ENCODE data around the gene TMEM101.

The TMEM101 gene

DNA sequence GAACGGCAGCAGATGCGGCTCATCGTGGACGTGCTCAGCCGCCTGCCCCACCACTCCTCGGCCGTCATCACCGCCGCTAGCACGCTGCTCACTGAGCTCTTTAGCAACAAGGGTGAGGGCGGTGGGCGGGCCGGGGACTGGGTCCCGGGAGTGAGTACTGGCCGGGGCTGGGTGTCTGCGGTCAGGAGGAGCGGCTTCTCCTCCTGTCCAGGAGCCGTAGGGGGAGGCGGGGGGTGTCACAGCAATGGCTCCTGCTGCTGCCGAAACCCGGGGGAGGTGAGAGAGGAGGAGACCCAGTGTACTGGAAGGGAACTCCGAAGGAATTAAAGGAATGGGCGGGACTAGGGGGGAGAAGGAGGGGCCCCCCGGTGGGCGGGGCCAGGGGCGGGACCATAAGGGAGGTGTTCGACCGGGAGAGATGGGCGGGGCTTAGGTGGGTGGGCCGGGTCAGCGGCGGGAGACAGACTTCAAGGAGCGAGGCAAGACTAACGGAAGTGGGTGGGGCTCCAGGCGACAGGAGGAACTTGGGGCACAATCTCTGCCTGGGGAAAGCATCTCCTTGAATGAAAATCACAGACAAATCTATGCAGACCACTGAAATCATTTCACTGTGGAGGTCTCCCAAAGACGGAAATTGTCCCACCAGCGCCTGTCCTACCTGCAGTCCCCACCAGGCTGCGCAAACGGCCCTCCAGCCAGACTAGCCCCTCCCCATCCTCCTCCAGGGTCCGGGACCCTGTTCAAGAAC lies 8.0 kb downstream of the TMEM101 start:
- H3K4me3 ChIP-seq (IDR thresholded peaks at IDR 0.05; ENCODE audit: insufficient read depth, low read depth, low read length) = no peak overlapping the region
- peaks cover 9% of the 10 kb centered on the region for H3K27me3 ChIP-seq (ENCODE audit: insufficient read depth, low read depth)
- peak overlapping the region; percentile 98 for H2AFZ ChIP-seq (ENCODE audit: low read depth)
- peak overlapping the region; percentile 25; the same call in 1 of the 2 replicates for H3K9ac ChIP-seq
- H4K20me1 ChIP-seq (ENCODE audit: insufficient read depth) = no peaks in the 10 kb centered on the region
- TF ChIP-seq, protein P1, sequence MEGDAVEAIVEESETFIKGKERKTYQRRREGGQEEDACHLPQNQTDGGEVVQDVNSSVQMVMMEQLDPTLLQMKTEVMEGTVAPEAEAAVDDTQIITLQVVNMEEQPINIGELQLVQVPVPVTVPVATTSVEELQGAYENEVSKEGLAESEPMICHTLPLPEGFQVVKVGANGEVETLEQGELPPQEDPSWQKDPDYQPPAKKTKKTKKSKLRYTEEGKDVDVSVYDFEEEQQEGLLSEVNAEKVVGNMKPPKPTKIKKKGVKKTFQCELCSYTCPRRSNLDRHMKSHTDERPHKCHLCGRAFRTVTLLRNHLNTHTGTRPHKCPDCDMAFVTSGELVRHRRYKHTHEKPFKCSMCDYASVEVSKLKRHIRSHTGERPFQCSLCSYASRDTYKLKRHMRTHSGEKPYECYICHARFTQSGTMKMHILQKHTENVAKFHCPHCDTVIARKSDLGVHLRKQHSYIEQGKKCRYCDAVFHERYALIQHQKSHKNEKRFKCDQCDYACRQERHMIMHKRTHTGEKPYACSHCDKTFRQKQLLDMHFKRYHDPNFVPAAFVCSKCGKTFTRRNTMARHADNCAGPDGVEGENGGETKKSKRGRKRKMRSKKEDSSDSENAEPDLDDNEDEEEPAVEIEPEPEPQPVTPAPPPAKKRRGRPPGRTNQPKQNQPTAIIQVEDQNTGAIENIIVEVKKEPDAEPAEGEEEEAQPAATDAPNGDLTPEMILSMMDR (conservative IDR thresholded peaks at IDR 0.05; ENCODE audit: low read depth, low read length) = 0 out of 2 replicates have a peak, but pooled peaks have one; percentile 36
- no peak overlapping the region for H3K27ac ChIP-seq
- H3K79me2 ChIP-seq (ENCODE audit: insufficient read depth, low read depth) = no peaks in the 10 kb centered on the region
- no peaks in the 10 kb centered on the region for H3K36me3 ChIP-seq (ENCODE audit: insufficient read depth)
- H3K4me2 ChIP-seq = peak overlapping the region; percentile 97
- H3K4me1 ChIP-seq (ENCODE audit: low read depth, poor library complexity, severe bottlenecking) = peaks cover 28% of the 10 kb centered on the region

DNA sequence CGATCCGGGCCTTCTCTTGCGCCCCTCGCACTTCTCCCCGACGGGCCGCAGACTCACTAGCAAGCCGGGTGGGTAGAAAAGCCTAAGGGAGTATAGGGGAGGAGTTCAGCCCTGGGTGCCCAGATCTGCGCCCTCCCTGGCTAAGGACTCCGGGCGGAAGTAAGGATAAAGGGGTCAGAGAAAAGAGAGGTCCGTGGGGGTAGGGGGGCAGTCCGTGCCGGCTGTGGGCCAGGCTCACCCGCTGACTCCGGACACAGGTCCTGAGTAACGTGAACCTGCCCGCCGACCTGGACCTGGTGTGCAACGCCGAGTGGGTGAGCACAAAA lies 8.5 kb downstream of the TMEM101 start:
- TF ChIP-seq, protein P1 (conservative IDR thresholded peaks at IDR 0.05; ENCODE audit: low read depth, low read length) = no peak
- no peak overlapping the region for H3K4me3 ChIP-seq (IDR thresholded peaks at IDR 0.05; ENCODE audit: insufficient read depth, low read depth, low read length)
- no peak overlapping the region for H3K27ac ChIP-seq
- no peak overlapping the region for H3K9ac ChIP-seq
- no peaks in the 10 kb centered on the region for H3K36me3 ChIP-seq (ENCODE audit: insufficient read depth)
- peaks cover 24% of the 10 kb centered on the region for H3K4me1 ChIP-seq (ENCODE audit: low read depth, poor library complexity, severe bottlenecking)
- no peaks in the 10 kb centered on the region for H3K79me2 ChIP-seq (ENCODE audit: insufficient read depth, low read depth)
- H4K20me1 ChIP-seq (ENCODE audit: insufficient read depth) = no peaks in the 10 kb centered on the region
- H2AFZ ChIP-seq (ENCODE audit: low read depth) = peak overlapping the region; percentile 98
- peaks cover 9% of the 10 kb centered on the region for H3K27me3 ChIP-seq (ENCODE audit: insufficient read depth, low read depth)
- H3K4me2 ChIP-seq = peak overlapping the region; percentile 97

DNA sequence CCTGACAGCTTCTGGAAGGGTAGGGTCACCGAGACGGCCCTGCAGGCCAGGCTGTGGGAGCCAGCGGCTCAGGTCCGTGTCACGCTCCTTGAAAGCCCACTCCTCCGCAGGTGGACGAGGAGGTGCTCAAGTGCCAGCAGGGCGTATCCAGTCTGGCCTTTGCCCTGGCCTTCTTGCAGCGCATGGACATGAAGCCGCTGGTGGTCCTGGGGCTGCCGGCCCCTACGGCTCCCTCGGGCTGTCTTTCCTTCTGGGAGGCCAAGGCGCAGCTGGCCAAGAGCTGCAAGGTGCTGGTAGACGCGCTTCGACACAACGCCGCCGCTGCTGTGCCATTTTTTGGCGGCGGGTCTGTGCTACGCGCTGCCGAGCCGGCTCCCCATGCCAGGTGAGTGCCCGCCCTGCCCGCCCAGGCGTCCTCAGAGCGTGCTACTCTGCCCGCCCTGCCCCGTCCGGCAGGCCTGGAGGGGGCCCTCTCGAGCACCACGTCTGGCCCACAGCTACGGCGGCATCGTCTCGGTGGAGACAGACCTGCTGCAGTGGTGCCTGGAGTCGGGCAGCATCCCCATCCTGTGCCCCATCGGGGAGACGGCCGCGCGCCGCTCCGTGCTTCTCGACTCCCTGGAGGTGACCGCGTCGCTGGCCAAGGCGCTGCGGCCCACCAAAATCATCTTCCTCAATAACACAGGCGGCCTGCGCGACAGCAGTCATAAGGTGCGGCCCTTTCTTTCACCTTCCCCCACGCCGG lies 9.1 kb downstream of the TMEM101 start:
- Histone ChIP-seq H3K27ac (no peak overlapping the region), H3K27me3 (ENCODE audit: insufficient read depth, low read depth) (peaks cover 9% of the 10 kb centered on the region), H3K4me2 (peak overlapping the region; percentile 97), H4K20me1 (ENCODE audit: insufficient read depth) (no peaks in the 10 kb centered on the region), H2AFZ (ENCODE audit: low read depth) (peak overlapping the region; percentile 98; the same call in 1 of the 2 replicates), H3K36me3 (ENCODE audit: insufficient read depth) (no peaks in the 10 kb centered on the region), H3K79me2 (ENCODE audit: insufficient read depth, low read depth) (no peaks in the 10 kb centered on the region), H3K9ac (no peak overlapping the region), H3K4me3 (IDR thresholded peaks at IDR 0.05; ENCODE audit: insufficient read depth, low read depth, low read length) (no peak overlapping the region), H3K4me1 (ENCODE audit: low read depth, poor library complexity, severe bottlenecking) (peaks cover 18% of the 10 kb centered on the region)
- TF ChIP-seq, protein P1 (conservative IDR thresholded peaks at IDR 0.05; ENCODE audit: low read depth, low read length) = no peak

DNA sequence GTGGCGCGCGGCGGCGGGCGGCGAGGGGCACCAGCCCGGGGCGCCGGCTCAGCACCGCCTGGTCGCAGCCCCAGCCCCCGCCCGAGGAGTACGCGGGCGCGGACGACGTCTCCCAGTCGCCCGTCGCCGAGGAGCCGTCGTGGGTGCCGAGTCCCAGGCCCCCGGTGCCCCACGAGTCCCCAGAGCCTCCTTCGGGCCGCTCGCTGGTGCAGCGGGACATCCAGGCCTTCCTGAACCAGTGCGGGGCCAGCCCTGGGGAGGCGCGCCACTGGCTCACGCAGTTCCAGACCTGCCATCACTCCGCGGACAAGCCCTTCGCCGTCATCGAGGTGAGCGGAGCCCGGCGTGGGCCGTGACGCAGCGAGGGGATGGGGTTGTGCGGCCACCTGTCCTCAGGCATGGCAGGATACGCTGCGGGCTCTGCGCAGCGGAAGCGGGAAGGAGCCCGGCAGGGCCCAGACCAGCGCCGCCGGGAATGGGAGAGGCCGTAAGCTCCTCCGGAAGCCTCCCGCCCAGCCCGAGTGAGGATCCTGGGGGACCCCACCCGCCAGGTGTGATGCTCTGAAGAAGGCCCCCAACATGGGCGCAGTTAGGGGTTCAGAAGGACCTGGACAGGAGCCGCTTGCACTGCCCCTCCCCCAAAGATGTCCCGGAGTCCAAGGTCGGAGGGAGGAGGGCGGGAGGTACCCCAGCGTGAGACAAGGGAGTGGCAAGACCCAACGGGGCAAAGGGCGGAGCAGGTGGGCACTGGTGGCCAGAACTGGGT lies 9.8 kb downstream of the TMEM101 start:
- TF ChIP-seq, protein P1 (conservative IDR thresholded peaks at IDR 0.05; ENCODE audit: low read depth, low read length) = no peak
- no peak overlapping the region for H3K4me3 ChIP-seq (IDR thresholded peaks at IDR 0.05; ENCODE audit: insufficient read depth, low read depth, low read length)
- H3K27me3 ChIP-seq (ENCODE audit: insufficient read depth, low read depth) = peaks cover 9% of the 10 kb centered on the region
- no peak overlapping the region for H3K9ac ChIP-seq
- H3K4me1 ChIP-seq (ENCODE audit: low read depth, poor library complexity, severe bottlenecking) = peaks cover 15% of the 10 kb centered on the region
- no peak overlapping the region for H3K4me2 ChIP-seq
- no peak overlapping the region for H3K27ac ChIP-seq
- H3K79me2 ChIP-seq (ENCODE audit: insufficient read depth, low read depth) = no peaks in the 10 kb centered on the region
- H2AFZ ChIP-seq (ENCODE audit: low read depth) = no peak overlapping the region
- no peaks in the 10 kb centered on the region for H4K20me1 ChIP-seq (ENCODE audit: insufficient read depth)
- no peaks in the 10 kb centered on the region for H3K36me3 ChIP-seq (ENCODE audit: insufficient read depth)
